NT2/D1 (cell line): ENCODE measurements around the gene CDH12.

Experiments used
- SUZ12 ChIP-seq: IDR thresholded peaks from 2 replicates; pipeline ENCODE4 v1.6.1; 2011; ENCODE audit not compliant: insufficient read length, insufficient read depth; ENCODE audit errors: extremely low read depth
- YY1 ChIP-seq: IDR thresholded peaks from 2 replicates; pipeline ENCODE4 v1.6.1; 2011; ENCODE audit not compliant: insufficient read length, insufficient read depth
- ZNF274 ChIP-seq: IDR thresholded peaks from 2 replicates; pipeline ENCODE4 v1.6.1; 2011; ENCODE audit warnings: mild to moderate bottlenecking, low read depth, low read length

- TF ChIP-seq YY1: no peak
- TF ChIP-seq ZNF274: no peak
- no peak for TF ChIP-seq SUZ12
Observed at GRCh38 chr5:21919414-21920022, 933.6 kb downstream of the CDH12 start.
